ENCODE measurements around the gene ALKBH7.

DNA sequence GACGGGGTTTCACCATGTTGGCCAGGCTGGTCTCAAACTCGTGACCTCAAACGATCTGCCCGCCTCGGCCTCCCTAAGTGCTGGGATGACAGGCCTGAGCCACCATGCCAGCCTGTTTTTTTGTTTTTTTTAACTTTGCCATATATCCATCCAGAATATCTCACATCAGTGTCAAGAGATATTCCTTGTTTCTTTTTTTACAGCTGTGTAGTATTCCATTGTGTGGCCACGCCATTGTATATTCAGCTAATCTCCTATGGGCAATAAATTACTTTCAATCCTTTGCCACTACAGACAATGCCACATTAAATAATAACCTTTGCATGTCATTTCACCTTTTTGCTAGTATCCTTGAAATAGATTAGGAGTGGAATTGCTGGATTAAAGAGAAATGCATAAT is 36.8 kb downstream of the ALKBH7 start:
- no peak for TF ChIP-seq RAD21 (IDR thresholded peaks at IDR 0.05; ENCODE audit: insufficient read depth, low read depth, low read length)
- TF ChIP-seq, protein P1, sequence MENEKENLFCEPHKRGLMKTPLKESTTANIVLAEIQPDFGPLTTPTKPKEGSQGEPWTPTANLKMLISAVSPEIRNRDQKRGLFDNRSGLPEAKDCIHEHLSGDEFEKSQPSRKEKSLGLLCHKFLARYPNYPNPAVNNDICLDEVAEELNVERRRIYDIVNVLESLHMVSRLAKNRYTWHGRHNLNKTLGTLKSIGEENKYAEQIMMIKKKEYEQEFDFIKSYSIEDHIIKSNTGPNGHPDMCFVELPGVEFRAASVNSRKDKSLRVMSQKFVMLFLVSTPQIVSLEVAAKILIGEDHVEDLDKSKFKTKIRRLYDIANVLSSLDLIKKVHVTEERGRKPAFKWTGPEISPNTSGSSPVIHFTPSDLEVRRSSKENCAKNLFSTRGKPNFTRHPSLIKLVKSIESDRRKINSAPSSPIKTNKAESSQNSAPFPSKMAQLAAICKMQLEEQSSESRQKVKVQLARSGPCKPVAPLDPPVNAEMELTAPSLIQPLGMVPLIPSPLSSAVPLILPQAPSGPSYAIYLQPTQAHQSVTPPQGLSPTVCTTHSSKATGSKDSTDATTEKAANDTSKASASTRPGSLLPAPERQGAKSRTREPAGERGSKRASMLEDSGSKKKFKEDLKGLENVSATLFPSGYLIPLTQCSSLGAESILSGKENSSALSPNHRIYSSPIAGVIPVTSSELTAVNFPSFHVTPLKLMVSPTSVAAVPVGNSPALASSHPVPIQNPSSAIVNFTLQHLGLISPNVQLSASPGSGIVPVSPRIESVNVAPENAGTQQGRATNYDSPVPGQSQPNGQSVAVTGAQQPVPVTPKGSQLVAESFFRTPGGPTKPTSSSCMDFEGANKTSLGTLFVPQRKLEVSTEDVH (IDR thresholded peaks at IDR 0.05; ENCODE audit: low read depth, partially characterized antibody): no peak

Data from GM12878 (cell line).